Esophagus squamous epithelium (tissue), 4 donors: ENCODE results near the gene MED13L.

ENCODE experiments used
- POLR2A ChIP-seq, 4 donors: fragments of 450-650 bp; IDR thresholded peaks; one replicate each; pipeline ENCODE4 v1.6.1; 2017; ENCODE audit warnings: antibody characterized with exemption in 4 of 4, mild to moderate bottlenecking in 4 of 4, moderate library complexity in 3 of 4
- TF ChIP-seq, protein P1 (sequence below), 6 experiments: fragments of 450-650 bp in 4 of 6; fragments of 200-600 bp in 2 of 6; sonication (generic) in 2 of 6; IDR thresholded peaks; one replicate each; pipeline ENCODE4 v1.5.1; 2016 to 2019; ENCODE audit warnings: antibody characterized with exemption in 6 of 6, mild to moderate bottlenecking in 4 of 6, moderate library complexity in 4 of 6

DNA sequence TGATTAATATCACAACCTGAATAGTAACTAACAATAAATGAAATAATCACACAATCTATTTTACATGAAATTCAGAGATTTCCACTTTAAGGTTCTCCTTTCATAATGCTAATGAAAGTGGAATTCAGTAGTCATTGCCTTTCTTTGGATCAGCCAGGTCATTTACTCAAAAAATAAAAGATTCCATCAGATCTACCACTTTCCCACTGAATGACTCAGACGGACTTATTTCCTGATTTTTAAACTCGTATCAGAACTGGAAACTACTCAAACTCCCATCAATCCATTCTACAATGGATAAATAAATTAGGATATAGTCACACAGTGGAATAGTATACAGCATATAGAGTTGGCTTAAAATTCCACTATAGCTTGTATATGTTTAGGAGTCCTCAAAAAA lies 237.1 kb downstream of the MED13L start:
- TF ChIP-seq, protein P1, sequence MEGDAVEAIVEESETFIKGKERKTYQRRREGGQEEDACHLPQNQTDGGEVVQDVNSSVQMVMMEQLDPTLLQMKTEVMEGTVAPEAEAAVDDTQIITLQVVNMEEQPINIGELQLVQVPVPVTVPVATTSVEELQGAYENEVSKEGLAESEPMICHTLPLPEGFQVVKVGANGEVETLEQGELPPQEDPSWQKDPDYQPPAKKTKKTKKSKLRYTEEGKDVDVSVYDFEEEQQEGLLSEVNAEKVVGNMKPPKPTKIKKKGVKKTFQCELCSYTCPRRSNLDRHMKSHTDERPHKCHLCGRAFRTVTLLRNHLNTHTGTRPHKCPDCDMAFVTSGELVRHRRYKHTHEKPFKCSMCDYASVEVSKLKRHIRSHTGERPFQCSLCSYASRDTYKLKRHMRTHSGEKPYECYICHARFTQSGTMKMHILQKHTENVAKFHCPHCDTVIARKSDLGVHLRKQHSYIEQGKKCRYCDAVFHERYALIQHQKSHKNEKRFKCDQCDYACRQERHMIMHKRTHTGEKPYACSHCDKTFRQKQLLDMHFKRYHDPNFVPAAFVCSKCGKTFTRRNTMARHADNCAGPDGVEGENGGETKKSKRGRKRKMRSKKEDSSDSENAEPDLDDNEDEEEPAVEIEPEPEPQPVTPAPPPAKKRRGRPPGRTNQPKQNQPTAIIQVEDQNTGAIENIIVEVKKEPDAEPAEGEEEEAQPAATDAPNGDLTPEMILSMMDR (IDR thresholded peaks at IDR 0.05), result no peak
- no peak for TF ChIP-seq POLR2A (IDR thresholded peaks at IDR 0.05)
